HG03460 (cell line): ENCODE measurements around the gene USP48.
"Not testable (repeated sequence)": the region's sequence is repeated elsewhere in the genome, so short reads cannot be mapped to it uniquely, and the experiment has no call there.

Experiments used
- ATAC-seq: cut with Tn5 transposase; IDR thresholded peaks from one replicate; pipeline ENCODE4 v1.9.1; 2021; ENCODE audit not compliant: unreplicated experiment

The USP48 gene

GRCh38 chr1:21776925-21777324 lies 6.0 kb downstream of the USP48 start:
- ATAC-seq = not testable (repeated sequence)

GRCh38 chr1:21775985-21776562 lies 6.9 kb downstream of the USP48 start:
- no peak for ATAC-seq

GRCh38 chr1:21775550-21775914 lies 7.4 kb downstream of the USP48 start:
- no peak for ATAC-seq

GRCh38 chr1:21774835-21775549 lies 8.0 kb downstream of the USP48 start:
- no peak for ATAC-seq

GRCh38 chr1:21773585-21773984 lies 9.4 kb downstream of the USP48 start:
- ATAC-seq = no peak

- not testable (repeated sequence) for ATAC-seq
Measured at GRCh38 chr1:21771672-21772071, 11.3 kb downstream of the USP48 start.

GRCh38 chr1:21770602-21771001 lies 12.3 kb downstream of the USP48 start:
- not testable (repeated sequence) for ATAC-seq

GRCh38 chr1:21770201-21770600 lies 12.7 kb downstream of the USP48 start:
- ATAC-seq = no peak

- not testable (repeated sequence) for ATAC-seq
Measured at GRCh38 chr1:21767106-21767505, 15.8 kb downstream of the USP48 start.

GRCh38 chr1:21766210-21766609 lies 16.7 kb downstream of the USP48 start:
- ATAC-seq = no peak

- ATAC-seq = no peak
Measured at GRCh38 chr1:21764615-21765423, 18.1 kb downstream of the USP48 start.

GRCh38 chr1:21763694-21764419 lies 19.1 kb downstream of the USP48 start:
- no peak for ATAC-seq

GRCh38 chr1:21763236-21763635 lies 19.7 kb downstream of the USP48 start:
- no peak for ATAC-seq

- no peak for ATAC-seq
Measured at GRCh38 chr1:21762022-21762404, 20.9 kb downstream of the USP48 start.

GRCh38 chr1:21761052-21761451 lies 21.9 kb downstream of the USP48 start:
- no peak for ATAC-seq

GRCh38 chr1:21759818-21760217 lies 23.1 kb downstream of the USP48 start:
- ATAC-seq = no peak

- ATAC-seq = no peak
Measured at GRCh38 chr1:21759182-21759581, 23.8 kb downstream of the USP48 start.

GRCh38 chr1:21758614-21759013 lies 24.3 kb downstream of the USP48 start:
- ATAC-seq = no peak

- ATAC-seq = no peak
Measured at GRCh38 chr1:21756393-21757089, 26.4 kb downstream of the USP48 start.

GRCh38 chr1:21755067-21755466 lies 27.9 kb downstream of the USP48 start:
- ATAC-seq = no peak

GRCh38 chr1:21754583-21754982 lies 28.4 kb downstream of the USP48 start:
- ATAC-seq = no peak
